ENCODE data around the gene TMEM117.
"Not testable (repeated sequence)": the region's sequence is repeated elsewhere in the genome, so short reads cannot be mapped to it uniquely, and the experiment has no call there.

The TMEM117 gene

GRCh38 chr12:43840338-43840737, 4.5 kb downstream of the TMEM117 start:
- DNase-seq (ENCODE audit: extremely low read depth in 1 of 2, low read depth in 1 of 2), result no peak

GRCh38 chr12:43841253-43841652, 5.4 kb downstream of the TMEM117 start:
- no peak for DNase-seq (ENCODE audit: extremely low read depth in 1 of 2, low read depth in 1 of 2)

- DNase-seq (ENCODE audit: extremely low read depth in 1 of 2, low read depth in 1 of 2), result no peak
Measured at GRCh38 chr12:43842259-43842658, 6.4 kb downstream of the TMEM117 start.

- not testable (repeated sequence) for DNase-seq (ENCODE audit: extremely low read depth in 1 of 2, low read depth in 1 of 2)
Measured at GRCh38 chr12:43847425-43848225, 11.7 kb downstream of the TMEM117 start.

GRCh38 chr12:43848226-43848507, 12.3 kb downstream of the TMEM117 start:
- DNase-seq (ENCODE audit: extremely low read depth in 1 of 2, low read depth in 1 of 2), result no peak

GRCh38 chr12:43848786-43849185, 12.9 kb downstream of the TMEM117 start:
- no peak for DNase-seq (ENCODE audit: extremely low read depth in 1 of 2, low read depth in 1 of 2)

GRCh38 chr12:43852744-43853143, 16.9 kb downstream of the TMEM117 start:
- DNase-seq (ENCODE audit: extremely low read depth in 1 of 2, low read depth in 1 of 2), result no peak

GRCh38 chr12:43856972-43857371, 21.1 kb downstream of the TMEM117 start:
- DNase-seq (ENCODE audit: extremely low read depth in 1 of 2, low read depth in 1 of 2), result no peak

GRCh38 chr12:43858096-43858495, 22.2 kb downstream of the TMEM117 start:
- no peak for DNase-seq (ENCODE audit: extremely low read depth in 1 of 2, low read depth in 1 of 2)

GRCh38 chr12:43858991-43859390, 23.1 kb downstream of the TMEM117 start:
- DNase-seq (ENCODE audit: extremely low read depth in 1 of 2, low read depth in 1 of 2), result no peak

- no peak for DNase-seq (ENCODE audit: extremely low read depth in 1 of 2, low read depth in 1 of 2)
Measured at GRCh38 chr12:43861015-43861839, 25.3 kb downstream of the TMEM117 start.

GRCh38 chr12:43861840-43862150, 25.9 kb downstream of the TMEM117 start:
- DNase-seq (ENCODE audit: extremely low read depth in 1 of 2, low read depth in 1 of 2), result no peak

- no peak for DNase-seq (ENCODE audit: extremely low read depth in 1 of 2, low read depth in 1 of 2)
Measured at GRCh38 chr12:43863770-43864366, 28.0 kb downstream of the TMEM117 start.

- not testable (repeated sequence) for DNase-seq (ENCODE audit: extremely low read depth in 1 of 2, low read depth in 1 of 2)
Measured at GRCh38 chr12:43864557-43864956, 28.7 kb downstream of the TMEM117 start.

- DNase-seq (ENCODE audit: extremely low read depth in 1 of 2, low read depth in 1 of 2), result no peak
Measured at GRCh38 chr12:43869184-43869583, 33.3 kb downstream of the TMEM117 start.

- not testable (repeated sequence) for DNase-seq (ENCODE audit: extremely low read depth in 1 of 2, low read depth in 1 of 2)
Measured at GRCh38 chr12:43869765-43870164, 33.9 kb downstream of the TMEM117 start.

- DNase-seq (ENCODE audit: extremely low read depth in 1 of 2, low read depth in 1 of 2), result not testable (repeated sequence)
Measured at GRCh38 chr12:43871258-43871657, 35.4 kb downstream of the TMEM117 start.

GRCh38 chr12:43872396-43872795, 36.5 kb downstream of the TMEM117 start:
- no peak for DNase-seq (ENCODE audit: extremely low read depth in 1 of 2, low read depth in 1 of 2)

GRCh38 chr12:43878050-43878449, 42.2 kb downstream of the TMEM117 start:
- no peak for DNase-seq (ENCODE audit: extremely low read depth in 1 of 2, low read depth in 1 of 2)

GRCh38 chr12:43880547-43880946, 44.7 kb downstream of the TMEM117 start:
- DNase-seq (ENCODE audit: extremely low read depth in 1 of 2, low read depth in 1 of 2), result no peak

GRCh38 chr12:43882578-43883178, 46.8 kb downstream of the TMEM117 start:
- DNase-seq (ENCODE audit: extremely low read depth in 1 of 2, low read depth in 1 of 2), result no peak

- no peak for DNase-seq (ENCODE audit: extremely low read depth in 1 of 2, low read depth in 1 of 2)
Measured at GRCh38 chr12:43883311-43883710, 47.4 kb downstream of the TMEM117 start.
